ENCODE data around the gene CWC27. TPM values are rescaled to one million over a fixed set of nuclear protein-coding genes. Genes with fewer than 3 reads are reported as not detected.

CWC27 gene, protein sequence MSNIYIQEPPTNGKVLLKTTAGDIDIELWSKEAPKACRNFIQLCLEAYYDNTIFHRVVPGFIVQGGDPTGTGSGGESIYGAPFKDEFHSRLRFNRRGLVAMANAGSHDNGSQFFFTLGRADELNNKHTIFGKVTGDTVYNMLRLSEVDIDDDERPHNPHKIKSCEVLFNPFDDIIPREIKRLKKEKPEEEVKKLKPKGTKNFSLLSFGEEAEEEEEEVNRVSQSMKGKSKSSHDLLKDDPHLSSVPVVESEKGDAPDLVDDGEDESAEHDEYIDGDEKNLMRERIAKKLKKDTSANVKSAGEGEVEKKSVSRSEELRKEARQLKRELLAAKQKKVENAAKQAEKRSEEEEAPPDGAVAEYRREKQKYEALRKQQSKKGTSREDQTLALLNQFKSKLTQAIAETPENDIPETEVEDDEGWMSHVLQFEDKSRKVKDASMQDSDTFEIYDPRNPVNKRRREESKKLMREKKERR
- total RNA-seq: 27.6 TPM

DNA sequence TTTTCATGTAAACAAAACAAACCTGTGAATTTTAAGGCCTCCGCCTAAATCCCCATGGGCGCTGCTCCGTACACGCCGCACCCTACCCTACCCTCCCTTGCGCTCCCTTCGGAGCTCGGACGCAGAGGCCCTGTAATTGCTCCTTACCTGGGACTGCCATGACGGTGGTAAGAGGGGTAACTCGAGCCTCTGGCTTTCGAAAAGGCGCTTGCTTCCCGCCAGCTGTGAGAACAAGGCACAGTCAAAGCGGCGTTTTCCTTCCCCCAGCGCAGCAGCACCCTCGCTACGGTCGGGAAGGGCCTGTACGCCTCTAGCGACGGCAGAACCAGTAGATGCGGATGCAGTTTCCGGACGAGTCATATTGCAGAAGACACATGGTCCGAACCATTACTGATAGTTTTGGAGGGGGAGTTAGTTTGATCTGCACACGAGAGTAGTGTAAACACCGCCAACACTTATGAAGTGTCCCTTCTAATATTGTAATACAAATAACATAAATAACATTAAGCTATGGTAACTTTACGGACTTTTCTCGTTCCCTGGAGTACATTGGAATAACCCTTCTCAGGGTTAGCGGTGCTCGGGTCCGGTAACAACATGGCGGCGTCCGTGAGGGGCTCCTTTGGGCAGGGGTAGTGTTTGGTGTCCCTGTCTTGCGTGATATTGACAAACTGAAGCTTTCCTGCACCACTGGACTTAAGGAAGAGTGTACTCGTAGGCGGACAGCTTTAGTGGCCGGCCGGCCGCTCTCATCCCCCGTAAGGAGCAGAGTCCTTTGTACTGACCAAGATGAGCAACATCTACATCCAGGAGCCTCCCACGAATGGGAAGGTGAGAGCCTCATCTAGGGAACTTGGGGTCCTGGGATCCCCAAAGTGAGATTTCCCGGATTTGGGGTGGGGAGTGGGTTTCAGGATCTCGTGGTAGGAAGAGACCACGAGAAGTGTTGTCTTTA, at the start of gene CWC27, which contains the start of gene SREK1IP1:
Gene CWC27, plus strand, starts transcription at position 573 of the 955 bp plus-strand sequence. Its CDS starts 217 bp downstream, at position 790.
Gene SREK1IP1, minus strand, starts transcription at position 334 of the 955 bp plus-strand sequence. Its CDS starts 174 bp downstream, at position 160.
- intact Hi-C loops (cut with DNase I): no loop called here
- DNase-seq (ENCODE audit: low spot score) (peak; percentile 86), ATAC-seq (peak; percentile 99)

DNA sequence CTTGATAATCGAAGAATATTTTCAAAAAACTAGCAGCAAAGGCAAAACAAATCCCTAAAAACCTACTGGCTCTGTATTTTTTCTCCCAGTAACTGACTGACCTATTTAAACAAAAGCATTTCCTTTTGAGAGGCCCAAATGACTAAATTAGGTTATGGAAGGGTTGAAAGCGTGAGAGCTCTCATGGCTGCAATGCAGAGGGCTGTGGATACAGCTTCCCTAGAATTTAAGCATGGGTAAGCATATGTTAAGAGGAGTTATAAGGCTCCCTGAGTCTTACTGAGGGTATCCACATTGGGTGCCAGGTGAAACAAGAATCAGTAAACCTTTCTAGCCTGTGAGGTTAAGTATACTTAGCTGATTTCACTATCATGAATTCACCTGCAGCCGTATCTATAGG, 46.1 kb upstream of the CWC27 start:
- no peak for ATAC-seq
- no peak for DNase-seq (ENCODE audit: low spot score)
- intact Hi-C loops (cut with DNase I): no loop called here

DNA sequence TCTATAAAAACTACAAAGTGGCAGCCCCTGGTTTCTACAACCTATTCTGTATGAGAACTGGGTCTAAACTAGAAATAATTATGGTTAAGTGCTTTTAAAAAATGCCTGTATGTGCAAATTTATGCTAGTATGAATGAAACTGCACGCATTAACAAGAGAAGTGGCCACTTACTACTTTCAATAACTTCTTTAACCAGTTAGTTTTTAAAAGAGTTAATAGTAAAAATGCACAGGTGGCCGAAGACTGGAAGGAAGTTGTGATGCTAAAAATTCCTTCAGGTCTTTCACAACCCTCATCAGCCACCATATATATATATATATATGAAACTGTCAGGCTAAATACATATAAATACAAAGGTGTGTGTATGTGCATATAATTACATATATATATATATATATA, 41.6 kb upstream of the CWC27 start:
- DNase-seq (ENCODE audit: low spot score) (no peak), ATAC-seq (no peak)
- intact Hi-C loops (cut with DNase I): no loop called here

DNA sequence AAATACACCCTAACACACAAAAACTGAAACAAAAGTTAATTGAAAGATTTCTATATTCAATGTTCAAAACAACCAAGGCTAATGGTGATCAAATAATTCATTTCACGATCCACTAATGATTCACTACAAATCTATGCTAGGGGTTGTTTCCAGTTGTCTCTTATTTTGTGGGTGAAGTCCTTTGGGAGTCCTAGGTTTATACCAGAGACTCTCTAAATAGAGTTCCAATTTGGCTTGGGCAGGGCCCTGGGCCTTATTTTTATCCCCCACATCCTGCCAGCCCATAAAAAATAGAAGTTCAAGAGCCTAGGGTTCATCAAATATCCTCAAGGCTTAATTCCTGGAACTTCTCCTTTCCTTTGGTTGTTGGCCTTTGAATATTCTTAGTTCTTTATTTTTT, 26.3 kb upstream of the CWC27 start:
- no peak for ATAC-seq
- intact Hi-C loops (cut with DNase I): no loop called here
- no peak for DNase-seq (ENCODE audit: low spot score)

DNA sequence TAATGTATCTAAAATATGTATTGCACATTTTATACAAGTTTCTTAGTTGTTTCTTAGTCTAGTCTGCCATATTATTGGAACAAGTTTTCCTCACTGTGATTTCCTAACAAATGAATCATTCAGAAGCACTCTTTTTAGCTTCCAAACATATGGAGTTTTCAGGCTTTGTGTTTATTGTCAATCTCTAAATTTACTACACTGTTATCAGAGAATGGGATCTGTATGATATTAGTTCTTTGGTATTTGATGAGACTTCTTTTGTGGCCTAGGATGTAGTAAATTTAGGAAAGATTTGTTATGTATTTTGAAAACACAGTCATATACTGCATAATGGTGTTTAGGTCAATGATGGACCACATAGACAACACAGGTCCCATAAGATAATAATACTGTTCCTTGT, 25.9 kb upstream of the CWC27 start:
- intact Hi-C loops (cut with DNase I): no loop called here
- DNase-seq (ENCODE audit: low spot score): no peak

DNA sequence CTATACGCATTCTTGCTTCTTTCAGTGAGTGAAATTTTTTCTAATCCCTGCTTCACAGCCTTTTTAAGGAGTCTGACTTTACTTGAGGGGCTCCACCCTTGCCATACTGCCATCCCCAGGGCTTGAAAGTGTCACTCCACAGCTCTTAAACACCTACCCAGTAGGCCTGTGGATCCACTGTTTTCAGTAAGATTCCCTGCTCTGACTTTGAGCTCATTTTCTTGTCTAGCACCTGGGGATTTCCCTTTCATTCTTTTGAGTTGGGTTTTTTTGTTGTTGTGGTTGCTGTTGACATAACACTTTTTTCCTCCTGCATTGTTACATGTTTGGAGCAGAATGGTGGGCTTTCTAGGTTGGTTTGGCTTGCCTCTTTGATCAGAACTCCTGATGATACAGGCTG, 23.8 kb upstream of the CWC27 start:
- intact Hi-C loops (cut with DNase I): no loop called here
- DNase-seq (ENCODE audit: low spot score) (no peak), ATAC-seq (no peak)

More for the DNA sequence above, 25.9 kb upstream of the CWC27 start:
- no peak for ATAC-seq

DNA sequence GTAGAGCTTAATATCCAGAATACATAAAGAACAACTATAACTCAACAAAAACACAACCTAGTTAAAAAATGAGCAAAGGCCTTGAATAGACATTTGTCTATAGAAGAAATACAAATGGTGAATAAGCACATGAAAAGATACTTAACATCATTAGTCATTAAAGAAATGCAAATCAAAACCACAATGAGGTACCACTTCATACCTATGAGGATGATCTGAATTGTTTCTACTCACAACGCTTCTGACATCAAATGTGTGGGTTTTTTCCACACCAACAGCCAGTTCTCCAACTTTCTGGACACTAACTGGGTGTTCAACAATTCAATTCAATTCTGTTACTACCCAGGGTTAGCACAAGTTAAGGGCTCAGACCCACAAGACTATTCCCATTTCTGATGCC, 22.3 kb upstream of the CWC27 start:
- intact Hi-C loops (cut with DNase I): no loop called here
- ATAC-seq: no peak
- DNase-seq (ENCODE audit: low spot score): no peak

DNA sequence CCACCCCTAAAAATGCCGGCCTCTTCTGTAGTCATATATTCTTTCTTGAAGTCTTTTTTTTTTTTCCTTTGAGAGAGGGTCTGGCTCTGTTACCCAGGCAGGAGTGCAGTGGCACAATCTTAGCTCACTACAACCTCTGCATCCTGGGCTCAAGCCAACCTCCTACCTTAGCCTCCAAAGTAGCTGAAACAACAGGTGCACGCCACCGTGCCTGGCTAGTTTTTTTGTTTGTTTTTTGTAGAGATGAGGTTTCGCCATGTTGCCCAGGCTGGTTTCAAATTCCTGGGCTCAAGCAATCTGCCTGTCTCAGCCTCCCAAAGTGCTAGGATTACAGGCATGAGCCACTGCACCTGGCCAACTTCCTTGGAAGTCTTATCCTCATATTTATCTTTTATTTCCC, 19.3 kb upstream of the CWC27 start:
- DNase-seq (ENCODE audit: low spot score): no peak
- no peak for ATAC-seq
- intact Hi-C loops (cut with DNase I): no loop called here

DNA sequence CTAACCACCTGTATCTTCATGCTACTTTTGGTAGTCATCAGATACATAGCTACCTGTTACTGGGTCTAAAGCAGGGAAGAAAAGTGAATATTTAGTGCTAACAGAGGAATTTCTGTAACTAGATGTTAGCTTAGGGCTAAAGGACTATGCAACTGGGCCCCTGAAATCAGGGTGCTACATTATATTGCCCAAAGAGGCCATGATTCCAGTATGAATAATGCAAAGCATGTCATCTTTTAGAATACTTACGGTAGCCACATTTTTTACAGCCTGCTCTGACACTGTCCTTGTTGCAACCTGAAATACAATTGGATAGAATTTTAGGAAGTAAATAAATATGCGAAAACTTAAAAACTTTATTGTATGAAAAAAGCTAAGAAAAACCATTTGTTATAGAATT, 14.7 kb upstream of the CWC27 start:
- ATAC-seq: no peak
- intact Hi-C loops (cut with DNase I): no loop called here
- no peak for DNase-seq (ENCODE audit: low spot score)

DNA sequence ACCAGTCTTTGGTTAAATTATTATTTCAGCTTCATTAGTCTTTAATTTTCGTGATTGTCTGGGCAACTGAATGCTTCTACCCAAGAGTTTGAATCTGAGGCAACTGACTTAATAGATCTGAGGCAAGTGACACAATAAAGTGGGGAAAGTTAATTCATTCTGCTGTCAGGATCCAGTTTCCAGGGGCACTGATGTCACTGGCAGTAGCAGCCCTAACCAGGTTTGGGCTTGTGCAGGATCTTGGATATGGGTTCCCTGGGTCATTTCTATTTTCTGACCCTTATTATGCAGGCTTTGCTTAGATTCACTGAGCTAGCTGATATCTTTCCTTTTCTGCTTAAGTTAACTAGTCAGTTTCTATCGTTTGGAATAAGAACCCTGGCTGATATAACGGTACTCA, 9.8 kb upstream of the CWC27 start:
- DNase-seq (ENCODE audit: low spot score) (no peak), ATAC-seq (no peak)
- intact Hi-C loops (cut with DNase I): no loop called here

DNA sequence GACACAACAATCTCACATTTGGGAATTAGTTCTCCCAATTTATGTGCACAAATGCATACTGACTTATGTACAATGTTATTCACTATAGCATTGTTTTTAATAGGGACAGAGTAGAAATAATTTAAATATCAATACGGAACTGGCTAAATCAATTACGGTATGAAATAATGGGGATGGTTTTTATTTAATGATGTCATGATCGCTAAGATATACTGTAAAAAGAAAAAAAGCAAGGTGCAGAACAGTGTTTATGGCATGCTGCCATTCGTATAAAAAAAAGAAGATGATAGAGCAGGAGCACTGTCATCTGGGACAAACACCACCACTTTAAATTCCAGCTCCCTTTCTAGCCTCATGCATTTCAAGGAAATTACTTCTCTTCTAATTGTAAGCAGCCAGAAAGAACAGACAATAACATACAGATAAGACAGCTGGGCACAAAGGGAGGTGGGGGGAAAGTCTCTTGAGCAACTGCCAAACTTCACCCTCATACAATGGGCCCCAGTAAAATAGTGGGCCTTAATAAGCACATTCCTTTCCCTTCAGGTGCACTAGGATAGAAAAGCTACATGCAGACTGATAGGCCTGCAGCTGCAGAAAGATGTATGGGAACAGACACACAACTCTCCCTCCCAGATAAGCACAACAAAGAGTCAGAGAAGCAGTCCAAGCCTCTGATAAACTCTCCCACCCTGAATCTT, 8.6 kb upstream of the CWC27 start:
- intact Hi-C loops (cut with DNase I): no loop called here
- ATAC-seq (no peak), DNase-seq (ENCODE audit: low spot score) (no peak)

DNA sequence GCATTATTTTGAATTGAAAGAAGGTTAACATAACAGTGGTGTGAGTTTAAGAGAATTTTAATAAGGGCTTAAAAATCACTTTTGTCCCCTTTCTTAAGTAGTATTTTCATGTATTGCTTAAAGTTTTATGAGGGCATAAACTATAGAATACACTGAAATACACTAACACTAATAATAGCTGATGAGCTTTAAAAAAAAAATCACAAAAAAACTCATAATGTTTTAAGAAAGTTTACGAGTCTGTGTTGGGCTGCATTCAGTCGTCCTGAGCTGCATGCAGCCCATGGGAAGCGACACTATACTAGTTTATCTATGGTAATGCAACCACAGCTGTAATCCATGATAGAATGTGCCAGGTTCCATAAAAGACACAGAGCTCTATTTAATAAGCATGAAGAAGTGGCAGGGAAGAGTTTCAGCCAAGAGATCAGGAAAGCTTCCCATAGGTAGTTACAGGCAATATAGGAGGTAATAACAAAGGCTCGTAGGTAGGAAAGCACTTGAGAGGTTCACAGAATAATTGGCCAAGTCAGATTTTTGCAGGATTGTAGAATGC, 4.7 kb upstream of the CWC27 start:
- ATAC-seq (no peak), DNase-seq (ENCODE audit: low spot score) (no peak)
- intact Hi-C loops (cut with DNase I): no loop called here

DNA sequence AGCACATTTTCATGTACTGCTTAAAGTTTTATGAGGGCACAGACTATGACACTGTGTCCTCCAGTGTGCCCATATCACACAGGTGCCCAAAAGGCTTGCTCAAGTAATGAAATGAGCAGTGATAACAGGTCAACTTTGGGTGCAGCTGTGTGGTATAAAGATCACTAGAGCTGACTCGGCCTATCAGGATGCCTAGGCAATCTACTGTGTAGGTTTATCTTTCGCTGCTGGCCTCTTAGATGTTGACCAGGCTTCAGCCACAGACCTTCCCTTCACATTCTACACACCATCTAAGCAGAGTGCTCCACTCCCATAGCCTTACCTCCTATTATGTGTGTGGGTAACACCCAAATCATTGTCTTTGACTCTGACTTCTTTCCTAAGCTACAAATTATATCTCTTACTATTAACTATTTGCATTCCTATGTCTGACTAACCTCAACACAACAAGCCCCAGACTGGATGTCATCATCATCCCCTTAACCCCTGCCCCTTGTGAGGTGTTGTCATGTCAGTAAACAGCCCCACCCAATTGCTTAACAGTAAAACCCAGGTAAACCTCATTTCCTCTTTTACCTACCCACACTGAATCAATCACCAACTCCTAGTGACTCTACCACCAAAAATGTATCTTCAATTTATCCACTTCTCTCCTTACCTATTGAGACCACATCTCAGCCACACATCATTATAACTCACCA, 2.8 kb upstream of the CWC27 start:
- intact Hi-C loops (cut with DNase I): no loop called here
- no peak for DNase-seq (ENCODE audit: low spot score)
- ATAC-seq: no peak

DNA sequence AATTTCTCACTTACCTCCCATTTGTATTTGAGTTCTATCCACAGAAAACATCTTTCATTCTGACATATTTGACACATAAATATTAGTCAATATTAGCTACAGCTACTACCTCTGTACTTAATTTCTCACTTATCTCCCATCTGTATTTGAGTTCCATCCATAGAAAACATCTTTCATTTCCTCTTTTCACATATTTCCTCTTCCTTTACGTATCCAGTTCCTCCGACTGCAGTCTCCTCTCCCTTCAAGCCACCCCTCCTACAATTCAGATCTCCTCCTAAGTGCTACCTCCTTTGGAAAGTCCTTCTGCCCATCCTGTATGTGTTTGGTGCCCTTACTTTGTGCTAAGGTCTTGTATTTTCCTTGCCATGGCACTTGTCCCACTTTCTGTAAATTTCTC, 1.8 kb upstream of the CWC27 start:
- no peak for ATAC-seq
- intact Hi-C loops (cut with DNase I): no loop called here
- DNase-seq (ENCODE audit: low spot score): no peak

DNA sequence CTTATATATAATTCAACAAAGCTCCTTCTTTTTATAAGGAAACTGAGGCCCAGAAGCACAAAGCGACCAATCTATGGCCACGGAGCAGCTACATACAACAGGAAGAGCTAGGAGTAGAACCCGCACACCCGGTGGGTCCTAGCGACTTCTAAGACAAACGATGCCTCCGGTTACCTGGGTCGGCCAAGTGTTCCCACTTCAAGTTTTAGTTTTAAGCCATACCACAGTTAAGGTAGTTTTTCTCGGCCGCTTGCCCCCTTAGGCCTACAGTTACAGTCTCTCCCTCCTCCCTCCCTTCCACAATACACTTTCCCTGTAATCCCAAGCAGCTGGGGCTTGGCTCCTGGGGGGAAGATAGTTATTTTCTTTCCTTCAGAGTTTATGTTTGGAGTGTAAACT, 772 bp upstream of the CWC27 start:
- no peak for DNase-seq (ENCODE audit: low spot score)
- peak; percentile 50 for ATAC-seq
- intact Hi-C loops (cut with DNase I): no loop called here

DNA sequence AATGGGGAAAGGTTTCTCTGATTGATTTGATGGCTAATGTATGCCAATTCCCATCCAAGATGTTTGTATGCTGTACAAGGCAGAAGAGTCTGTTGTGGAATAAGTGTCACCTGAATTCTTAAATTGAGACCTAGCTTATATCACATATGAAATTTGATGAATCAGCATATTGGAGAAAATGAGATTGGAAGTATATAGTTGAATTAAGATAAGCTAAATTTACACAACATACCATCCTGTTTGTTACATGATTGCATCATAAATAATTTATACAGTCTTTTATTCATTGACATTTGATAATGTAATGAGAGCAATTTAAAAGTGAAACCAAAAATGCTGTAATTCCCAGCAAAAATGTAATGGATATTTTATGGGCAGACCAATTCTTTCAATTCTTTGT, 1.1 kb downstream of the CWC27 start:
- intact Hi-C loops (cut with DNase I): no loop called here
- ATAC-seq: no peak
- no peak for DNase-seq (ENCODE audit: low spot score)

DNA sequence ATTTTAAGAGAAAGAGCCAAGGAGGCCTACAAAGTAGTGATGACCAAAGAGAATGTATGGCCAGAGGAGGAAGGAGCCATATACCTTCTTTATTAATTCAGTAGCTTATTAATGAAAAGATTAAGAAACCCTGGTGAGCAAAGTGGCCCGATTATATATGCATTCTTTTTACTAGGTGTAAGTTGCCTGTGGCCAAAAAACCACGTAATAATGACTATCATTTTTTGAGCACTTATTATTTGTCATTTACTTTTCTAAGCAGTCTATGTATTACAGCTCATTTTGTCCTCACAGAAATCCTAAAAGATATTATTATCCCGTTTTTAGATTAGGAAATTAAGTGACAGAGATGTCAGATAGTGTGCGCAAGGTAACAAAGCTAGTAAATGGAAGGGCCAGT, 3.0 kb downstream of the CWC27 start:
- intact Hi-C loops (cut with DNase I): no loop called here

DNA sequence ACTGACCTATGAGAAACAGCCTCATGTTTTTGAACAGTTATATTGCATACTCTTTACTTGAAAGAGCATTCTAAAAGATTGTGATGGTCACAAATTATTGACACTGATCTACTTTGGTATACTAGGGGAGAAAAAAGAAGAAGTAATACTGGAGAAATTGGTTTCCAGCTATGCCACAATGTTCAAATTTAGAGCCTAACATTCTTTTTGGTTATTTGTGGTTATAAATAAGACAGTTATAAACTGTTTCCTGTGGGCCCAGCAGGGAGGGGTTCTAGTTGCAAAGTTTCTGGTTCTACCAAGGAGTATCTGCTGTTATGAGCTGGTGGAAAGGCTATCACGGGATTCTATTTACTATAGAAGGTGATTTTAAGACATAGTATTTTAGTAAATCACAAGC, 4.8 kb downstream of the CWC27 start:
- intact Hi-C loops (cut with DNase I): no loop called here
- DNase-seq (ENCODE audit: low spot score) (no peak), ATAC-seq (no peak)

More for the DNA sequence above, 3.0 kb downstream of the CWC27 start:
- ATAC-seq (no peak), DNase-seq (ENCODE audit: low spot score) (no peak)
